ENCODE results near the gene NFE2L1. TPM values are rescaled to one million over a fixed set of nuclear protein-coding genes. Genes with fewer than 3 reads are reported as not detected.
A peak's percentile ranks its signal among the peaks of the same experiment; 100 is the strongest.

Gene NFE2L1
- total and polyA plus RNA-seq, 9 of the 15 experiments (the other 6 are each of a cell fraction or from before 2014, with no cell fraction given) = 2.0 to 68.6 (median 39.7) TPM

DNA sequence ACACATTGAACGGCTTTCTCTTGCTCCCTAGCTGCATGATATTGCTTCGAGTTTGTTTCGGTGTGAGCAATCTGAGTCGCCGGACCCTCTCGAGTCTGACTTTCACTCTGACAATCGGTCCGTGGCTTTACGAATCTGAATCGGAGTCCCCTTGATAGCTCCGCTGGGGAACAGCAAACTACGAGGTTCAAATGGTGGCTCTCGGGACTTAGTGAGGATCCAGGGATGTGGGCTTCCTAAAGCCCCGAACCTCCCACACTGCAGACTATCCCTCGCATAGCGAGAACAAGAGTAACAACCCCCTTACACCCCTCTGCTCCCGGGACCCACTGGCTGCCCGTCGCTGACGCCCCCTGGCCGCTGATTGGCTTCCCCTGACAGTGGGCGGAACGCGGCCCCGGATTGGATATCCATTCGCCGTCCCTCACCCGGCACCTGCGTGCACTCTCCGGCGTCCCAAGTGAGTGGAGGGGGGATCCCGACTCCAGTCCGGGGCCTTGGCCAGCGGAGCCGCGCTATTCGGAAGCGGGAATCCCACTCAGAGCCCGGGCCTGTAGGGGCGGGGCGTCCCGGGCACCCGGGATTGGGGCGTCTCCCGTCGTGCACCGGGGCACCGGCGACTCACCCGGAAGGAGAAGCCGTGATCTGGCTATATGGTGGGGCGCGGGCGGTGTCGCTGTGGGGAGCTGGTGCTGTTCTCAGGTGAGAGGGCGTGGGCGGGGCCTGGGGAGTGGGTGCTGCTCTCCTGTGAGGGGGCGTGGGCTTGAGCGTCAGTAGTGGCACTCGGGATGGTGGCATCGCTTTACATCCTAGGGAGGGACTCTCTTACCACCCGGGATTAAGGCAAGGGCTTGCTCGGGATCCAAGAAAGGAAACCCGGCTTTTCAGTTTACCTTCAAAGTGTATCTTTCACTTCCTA is 59.2 kb downstream of the NFE2L1 start, which contains the start of gene SNX11 (continued):
- TF ChIP-seq, protein P1, sequence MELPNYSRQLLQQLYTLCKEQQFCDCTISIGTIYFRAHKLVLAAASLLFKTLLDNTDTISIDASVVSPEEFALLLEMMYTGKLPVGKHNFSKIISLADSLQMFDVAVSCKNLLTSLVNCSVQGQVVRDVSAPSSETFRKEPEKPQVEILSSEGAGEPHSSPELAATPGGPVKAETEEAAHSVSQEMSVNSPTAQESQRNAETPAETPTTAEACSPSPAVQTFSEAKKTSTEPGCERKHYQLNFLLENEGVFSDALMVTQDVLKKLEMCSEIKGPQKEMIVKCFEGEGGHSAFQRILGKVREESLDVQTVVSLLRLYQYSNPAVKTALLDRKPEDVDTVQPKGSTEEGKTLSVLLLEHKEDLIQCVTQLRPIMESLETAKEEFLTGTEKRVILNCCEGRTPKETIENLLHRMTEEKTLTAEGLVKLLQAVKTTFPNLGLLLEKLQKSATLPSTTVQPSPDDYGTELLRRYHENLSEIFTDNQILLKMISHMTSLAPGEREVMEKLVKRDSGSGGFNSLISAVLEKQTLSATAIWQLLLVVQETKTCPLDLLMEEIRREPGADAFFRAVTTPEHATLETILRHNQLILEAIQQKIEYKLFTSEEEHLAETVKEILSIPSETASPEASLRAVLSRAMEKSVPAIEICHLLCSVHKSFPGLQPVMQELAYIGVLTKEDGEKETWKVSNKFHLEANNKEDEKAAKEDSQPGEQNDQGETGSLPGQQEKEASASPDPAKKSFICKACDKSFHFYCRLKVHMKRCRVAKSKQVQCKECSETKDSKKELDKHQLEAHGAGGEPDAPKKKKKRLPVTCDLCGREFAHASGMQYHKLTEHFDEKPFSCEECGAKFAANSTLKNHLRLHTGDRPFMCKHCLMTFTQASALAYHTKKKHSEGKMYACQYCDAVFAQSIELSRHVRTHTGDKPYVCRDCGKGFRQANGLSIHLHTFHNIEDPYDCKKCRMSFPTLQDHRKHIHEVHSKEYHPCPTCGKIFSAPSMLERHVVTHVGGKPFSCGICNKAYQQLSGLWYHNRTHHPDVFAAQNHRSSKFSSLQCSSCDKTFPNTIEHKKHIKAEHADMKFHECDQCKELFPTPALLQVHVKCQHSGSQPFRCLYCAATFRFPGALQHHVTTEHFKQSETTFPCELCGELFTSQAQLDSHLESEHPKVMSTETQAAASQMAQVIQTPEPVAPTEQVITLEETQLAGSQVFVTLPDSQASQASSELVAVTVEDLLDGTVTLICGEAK (IDR thresholded peaks at IDR 0.05) = peak; percentile 89
- TF ChIP-seq, protein P1 (CRISPR knock-in tag; IDR thresholded peaks at IDR 0.05) = no peak
- no peak for TF ChIP-seq SMAD4 (CRISPR knock-in tag; conservative IDR thresholded peaks at IDR 0.05)
- no peak for TF ChIP-seq ZNF589 (CRISPR knock-in tag; IDR thresholded peaks at IDR 0.05; ENCODE audit: low read depth)
- TF ChIP-seq SUPT5H (IDR thresholded peaks at IDR 0.05) = peak; percentile 78
- TF ChIP-seq, protein P2, sequence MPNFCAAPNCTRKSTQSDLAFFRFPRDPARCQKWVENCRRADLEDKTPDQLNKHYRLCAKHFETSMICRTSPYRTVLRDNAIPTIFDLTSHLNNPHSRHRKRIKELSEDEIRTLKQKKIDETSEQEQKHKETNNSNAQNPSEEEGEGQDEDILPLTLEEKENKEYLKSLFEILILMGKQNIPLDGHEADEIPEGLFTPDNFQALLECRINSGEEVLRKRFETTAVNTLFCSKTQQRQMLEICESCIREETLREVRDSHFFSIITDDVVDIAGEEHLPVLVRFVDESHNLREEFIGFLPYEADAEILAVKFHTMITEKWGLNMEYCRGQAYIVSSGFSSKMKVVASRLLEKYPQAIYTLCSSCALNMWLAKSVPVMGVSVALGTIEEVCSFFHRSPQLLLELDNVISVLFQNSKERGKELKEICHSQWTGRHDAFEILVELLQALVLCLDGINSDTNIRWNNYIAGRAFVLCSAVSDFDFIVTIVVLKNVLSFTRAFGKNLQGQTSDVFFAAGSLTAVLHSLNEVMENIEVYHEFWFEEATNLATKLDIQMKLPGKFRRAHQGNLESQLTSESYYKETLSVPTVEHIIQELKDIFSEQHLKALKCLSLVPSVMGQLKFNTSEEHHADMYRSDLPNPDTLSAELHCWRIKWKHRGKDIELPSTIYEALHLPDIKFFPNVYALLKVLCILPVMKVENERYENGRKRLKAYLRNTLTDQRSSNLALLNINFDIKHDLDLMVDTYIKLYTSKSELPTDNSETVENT (CRISPR knock-in tag; IDR thresholded peaks at IDR 0.05) = peak; percentile 14; the same call in 1 of the 2 replicates
- peak; percentile 94 for TF ChIP-seq RBFOX2 (IDR thresholded peaks at IDR 0.05; ENCODE audit: low read depth, low read length)
- no peak for TF ChIP-seq NCOA4 (IDR thresholded peaks at IDR 0.05; ENCODE audit: partially characterized antibody)
- no peak for TF ChIP-seq POU5F1 (IDR thresholded peaks at IDR 0.05; ENCODE audit: borderline replicate concordance, low read depth, low read length, partially characterized antibody)
- TF ChIP-seq, protein P3, sequence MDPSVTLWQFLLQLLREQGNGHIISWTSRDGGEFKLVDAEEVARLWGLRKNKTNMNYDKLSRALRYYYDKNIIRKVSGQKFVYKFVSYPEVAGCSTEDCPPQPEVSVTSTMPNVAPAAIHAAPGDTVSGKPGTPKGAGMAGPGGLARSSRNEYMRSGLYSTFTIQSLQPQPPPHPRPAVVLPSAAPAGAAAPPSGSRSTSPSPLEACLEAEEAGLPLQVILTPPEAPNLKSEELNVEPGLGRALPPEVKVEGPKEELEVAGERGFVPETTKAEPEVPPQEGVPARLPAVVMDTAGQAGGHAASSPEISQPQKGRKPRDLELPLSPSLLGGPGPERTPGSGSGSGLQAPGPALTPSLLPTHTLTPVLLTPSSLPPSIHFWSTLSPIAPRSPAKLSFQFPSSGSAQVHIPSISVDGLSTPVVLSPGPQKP (CRISPR knock-in tag; IDR thresholded peaks at IDR 0.05) = no peak
- peak; percentile 96 for TF ChIP-seq RBBP5 (IDR thresholded peaks at IDR 0.05; ENCODE audit: borderline replicate concordance, insufficient read depth, low read length, poor library complexity, severe bottlenecking)
- TF ChIP-seq DIDO1 (tag; IDR thresholded peaks at IDR 0.05; ENCODE audit: low read depth) = peak; percentile 86
- TF ChIP-seq ZBTB7A (IDR thresholded peaks at IDR 0.05; ENCODE audit: borderline replicate concordance, control insufficient read depth, low read depth, low read length) = peak; percentile 83
- TF ChIP-seq XRCC5 (IDR thresholded peaks at IDR 0.05; ENCODE audit: low read depth, low read length) = 0 out of 2 replicates have a peak, but pooled peaks have one; percentile 30
